Natural killer cell (primary cell): ENCODE results near the gene CACNA2D3. TPM values are rescaled to one million over a fixed set of nuclear protein-coding genes. Genes with fewer than 3 reads are reported as not detected.

ENCODE experiments used
- ATAC-seq, 3 donors: fragments of 150-1000 bp in 2 of 3; fragments of 200-7000 bp in 1 of 3; cut with Tn5 transposase; 1 replicate in 1 of 3; 2 replicates in 2 of 3; pipeline ENCODE4 v1.10.0; 2021; ENCODE audit warnings: mild to moderate bottlenecking in 2 of 3, moderate library complexity in 2 of 3
- DNase-seq, 2 donors: peaks; one replicate each; pipeline versions ENCODE4 v3.0.0 to v3.0.0-alpha.2; 2013 to 2021; ENCODE audit warnings: mixed read lengths in 1 of 2
- H3K27ac ChIP-seq: one replicate; pipeline ENCODE4 v1.5.1; 2013; ENCODE audit warnings: mild to moderate bottlenecking, low read length
- H3K27me3 ChIP-seq: one replicate; pipeline ENCODE4 v1.6.1; 2013; ENCODE audit warnings: low read length; ENCODE audit not compliant: control insufficient read depth, insufficient read depth
- H3K36me3 ChIP-seq: one replicate; pipeline ENCODE4 v1.6.1; 2013; ENCODE audit warnings: low read length; ENCODE audit not compliant: control insufficient read depth, insufficient read depth
- H3K4me1 ChIP-seq: one replicate; pipeline ENCODE4 v1.6.1; 2013; ENCODE audit warnings: low read length; ENCODE audit not compliant: control insufficient read depth, insufficient read depth
- H3K4me3 ChIP-seq: one replicate; pipeline ENCODE4 v1.5.1; 2013; ENCODE audit warnings: low read length
- H3K9me3 ChIP-seq: one replicate; pipeline ENCODE4 v1.6.1; 2013; ENCODE audit warnings: low read length; ENCODE audit not compliant: control insufficient read depth, insufficient read depth
- H3K27ac Mint-ChIP-seq, 2 donors: one replicate each; pipeline ENCODE4 v1.8.0; 2022; ENCODE audit warnings: mild to moderate bottlenecking in 2 of 2, mixed read lengths in 2 of 2, moderate library complexity in 1 of 2
- H3K27me3 Mint-ChIP-seq, 2 donors: one replicate each; pipeline ENCODE4 v1.8.0; 2022; ENCODE audit warnings: low read depth in 2 of 2, mixed read lengths in 2 of 2
- H3K36me3 Mint-ChIP-seq: one replicate; pipeline ENCODE4 v1.8.0; 2022; ENCODE audit warnings: mixed read lengths
- H3K4me1 Mint-ChIP-seq, 2 donors: one replicate each; pipeline ENCODE4 v1.8.0; 2022; ENCODE audit warnings: mixed read lengths in 2 of 2
- H3K4me3 Mint-ChIP-seq: one replicate; pipeline ENCODE4 v1.8.0; 2022; ENCODE audit warnings: mild to moderate bottlenecking, moderate library complexity, mixed read lengths
- H3K9me3 Mint-ChIP-seq, 2 donors: one replicate each; pipeline ENCODE4 v1.8.0; 2022; ENCODE audit warnings: mixed read lengths in 2 of 2
- WGBS: methylation state at CpG from one replicate; pipeline ENCODE4 v1.1.7; 2013; ENCODE audit warnings: missing lambda C conversion rate; ENCODE audit not compliant: insufficient coverage; 5-methylcytosine and 5-hydroxymethylcytosine counted together
- intact Hi-C: fragments of 100-400 bp; cut with micrococcal nuclease; formaldehyde crosslinking; loops from one replicate; pipeline ENCODE4 v1.14.2; 2022
- total RNA-seq, 4 donors: library from RNA; stranded (reverse); fragments of 120-200 nt in 1 of 4; gene quantifications; one replicate each; pipeline versions ENCODE4 v1.2.3 to v1.2.4, GENCODE V29; 2013 to 2022
- TF ChIP-seq, protein P1 (sequence below): fragments of 200-600 bp; IDR thresholded peaks from one replicate; pipeline ENCODE4 v1.8.0; 2022; ENCODE audit warnings: antibody characterized with exemption

Gene CACNA2D3
- total RNA-seq, 3 donors from 2014 or later (not counting 1 experiment from before 2014, with no cell fraction given): 0.49 TPM; not detected in 2

DNA sequence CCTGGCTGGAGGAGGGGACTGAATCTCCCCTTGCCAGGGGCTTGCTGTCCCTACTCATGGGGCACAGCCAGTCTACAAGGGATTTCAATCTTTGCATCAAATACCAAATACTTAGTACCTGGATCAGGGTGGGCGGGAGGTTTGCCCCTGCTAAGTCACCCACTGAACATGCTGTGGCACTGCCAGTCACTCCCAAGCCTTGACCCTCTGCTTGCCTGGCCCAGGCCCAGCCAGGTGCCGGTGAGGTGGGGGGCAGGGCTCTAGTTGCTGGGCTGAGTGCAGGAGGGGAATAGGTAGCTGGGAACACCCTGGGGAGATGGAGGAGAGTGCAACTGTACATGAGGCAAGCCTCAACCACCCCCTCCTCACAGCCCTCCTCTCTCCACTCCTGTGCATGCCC, 941.8 kb downstream of the CACNA2D3 start:
- ATAC-seq (no peak), DNase-seq (no peak)
- no peak overlapping the region for H3K4me3 Mint-ChIP-seq
- no peak overlapping the region for H3K4me3 ChIP-seq
- WGBS: 82% methylated on average over 2 of the region's 2 CpGs
- intact Hi-C loops: no loop called here
- H3K4me1 ChIP-seq: no peaks in the 10 kb centered on the region
- H3K27me3 ChIP-seq: no peaks in the 10 kb centered on the region
- H3K27ac Mint-ChIP-seq: no peak overlapping the region
- no peak overlapping the region for H3K27ac ChIP-seq
- peaks cover 3 to 6% of the 10 kb centered on the region in 2 donors for H3K9me3 Mint-ChIP-seq
- no peaks in the 10 kb centered on the region for H3K27me3 Mint-ChIP-seq
- no peaks in the 10 kb centered on the region for H3K36me3 Mint-ChIP-seq
- peaks cover 2% of the 10 kb centered on the region for H3K9me3 ChIP-seq
- H3K36me3 ChIP-seq: no peaks in the 10 kb centered on the region
- TF ChIP-seq, protein P1, sequence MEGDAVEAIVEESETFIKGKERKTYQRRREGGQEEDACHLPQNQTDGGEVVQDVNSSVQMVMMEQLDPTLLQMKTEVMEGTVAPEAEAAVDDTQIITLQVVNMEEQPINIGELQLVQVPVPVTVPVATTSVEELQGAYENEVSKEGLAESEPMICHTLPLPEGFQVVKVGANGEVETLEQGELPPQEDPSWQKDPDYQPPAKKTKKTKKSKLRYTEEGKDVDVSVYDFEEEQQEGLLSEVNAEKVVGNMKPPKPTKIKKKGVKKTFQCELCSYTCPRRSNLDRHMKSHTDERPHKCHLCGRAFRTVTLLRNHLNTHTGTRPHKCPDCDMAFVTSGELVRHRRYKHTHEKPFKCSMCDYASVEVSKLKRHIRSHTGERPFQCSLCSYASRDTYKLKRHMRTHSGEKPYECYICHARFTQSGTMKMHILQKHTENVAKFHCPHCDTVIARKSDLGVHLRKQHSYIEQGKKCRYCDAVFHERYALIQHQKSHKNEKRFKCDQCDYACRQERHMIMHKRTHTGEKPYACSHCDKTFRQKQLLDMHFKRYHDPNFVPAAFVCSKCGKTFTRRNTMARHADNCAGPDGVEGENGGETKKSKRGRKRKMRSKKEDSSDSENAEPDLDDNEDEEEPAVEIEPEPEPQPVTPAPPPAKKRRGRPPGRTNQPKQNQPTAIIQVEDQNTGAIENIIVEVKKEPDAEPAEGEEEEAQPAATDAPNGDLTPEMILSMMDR: no peak
- H3K4me1 Mint-ChIP-seq: no peaks in the 10 kb centered on the region

DNA sequence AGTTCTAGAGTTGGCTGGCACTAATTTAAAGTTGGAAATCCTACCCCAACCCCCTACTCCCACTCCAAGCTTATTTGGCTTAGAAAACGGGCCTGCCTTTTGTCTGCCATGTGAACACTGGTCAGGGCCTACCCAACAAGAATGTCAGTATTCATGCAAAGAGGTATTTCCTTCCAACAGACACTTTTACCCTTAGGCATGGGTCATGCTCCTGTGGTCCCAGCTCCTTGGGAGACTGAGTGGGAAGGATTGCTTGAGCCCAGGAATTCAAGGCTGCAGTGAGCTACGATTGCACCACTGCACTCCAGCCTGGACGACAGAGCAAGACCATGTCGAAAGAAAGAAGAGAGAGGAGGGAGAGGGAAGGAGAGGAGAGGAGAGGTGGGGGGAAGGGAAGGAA, 943.0 kb downstream of the CACNA2D3 start:
- H3K36me3 Mint-ChIP-seq: no peaks in the 10 kb centered on the region
- Histone ChIP-seq H3K27ac (no peak overlapping the region), H3K36me3 (no peaks in the 10 kb centered on the region), H3K27me3 (no peaks in the 10 kb centered on the region), H3K9me3 (peaks cover 4% of the 10 kb centered on the region), H3K4me3 (no peak overlapping the region), H3K4me1 (no peaks in the 10 kb centered on the region)
- H3K27me3 Mint-ChIP-seq: no peaks in the 10 kb centered on the region
- no peak overlapping the region for H3K27ac Mint-ChIP-seq
- 79% methylated on average over 4 of the region's 4 CpGs for WGBS
- TF ChIP-seq, protein P1: no peak
- no peak overlapping the region for H3K4me3 Mint-ChIP-seq
- H3K9me3 Mint-ChIP-seq: peaks cover 2 to 5% of the 10 kb centered on the region in 2 donors
- H3K4me1 Mint-ChIP-seq: no peaks in the 10 kb centered on the region
- DNase-seq: no peak
- no peak for ATAC-seq
- intact Hi-C loops: no loop called here

DNA sequence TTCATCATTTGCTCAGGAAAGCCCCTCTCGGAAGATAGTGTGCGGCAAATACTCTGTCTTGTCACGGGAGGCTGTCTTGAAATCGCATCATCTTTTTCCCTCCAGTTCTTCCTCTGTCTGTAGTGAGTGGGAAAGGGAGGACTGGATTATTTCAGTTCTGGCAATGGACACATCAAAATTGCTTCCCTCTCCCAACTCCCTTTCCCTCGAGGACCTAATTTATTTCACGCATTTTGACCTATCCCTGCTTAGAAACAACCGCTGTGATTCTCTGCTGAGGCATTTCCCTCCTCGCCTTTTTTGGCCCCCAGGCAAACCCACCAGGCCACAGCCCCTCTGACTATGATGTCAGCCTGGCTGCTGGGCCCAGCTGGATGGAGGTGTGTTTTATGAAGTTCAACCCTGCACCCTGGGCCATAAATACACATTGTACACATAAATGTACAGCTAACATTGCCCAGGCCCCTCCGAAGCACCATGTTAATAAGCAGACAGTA, 944.2 kb downstream of the CACNA2D3 start:
- intact Hi-C loops: no loop called here
- no peaks in the 10 kb centered on the region for H3K27me3 ChIP-seq
- H3K9me3 ChIP-seq: peaks cover 5% of the 10 kb centered on the region
- no peak overlapping the region for H3K4me3 ChIP-seq
- no peak overlapping the region for H3K27ac ChIP-seq
- Mint-ChIP-seq H3K27me3 (no peaks in the 10 kb centered on the region), H3K4me3 (no peak overlapping the region), H3K27ac (no peak overlapping the region), H3K9me3 (peaks cover 2 to 5% of the 10 kb centered on the region in 2 donors), H3K4me1 (no peaks in the 10 kb centered on the region), H3K36me3 (no peaks in the 10 kb centered on the region)
- no peaks in the 10 kb centered on the region for H3K4me1 ChIP-seq
- no peak for DNase-seq
- no peaks in the 10 kb centered on the region for H3K36me3 ChIP-seq
- TF ChIP-seq, protein P1: no peak
- no peak for ATAC-seq
- WGBS: 88% methylated on average over 9 of the region's 9 CpGs

DNA sequence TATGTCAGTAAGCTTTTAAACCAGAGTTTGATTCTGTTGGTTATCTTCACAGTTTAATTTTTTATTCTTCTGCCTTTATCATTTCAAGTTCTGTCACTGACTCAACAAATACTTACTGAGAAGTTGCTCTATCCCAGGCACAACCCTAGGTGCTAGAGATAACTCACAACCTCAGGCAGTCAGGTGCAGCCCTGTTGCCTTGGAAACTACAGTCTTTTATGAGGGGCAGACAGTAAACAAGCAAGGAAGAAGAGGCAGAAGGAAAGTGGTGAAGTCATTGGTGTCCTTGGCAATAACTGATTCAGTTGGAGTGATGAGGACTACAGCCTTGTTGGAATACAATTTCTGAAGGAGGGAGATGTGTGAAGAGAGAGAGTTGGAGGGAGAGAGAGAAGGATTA, 947.6 kb downstream of the CACNA2D3 start:
- Histone ChIP-seq H3K4me1 (no peaks in the 10 kb centered on the region), H3K4me3 (no peak overlapping the region), H3K9me3 (peaks cover 3% of the 10 kb centered on the region), H3K27ac (no peak overlapping the region), H3K36me3 (no peaks in the 10 kb centered on the region), H3K27me3 (no peaks in the 10 kb centered on the region)
- H3K27me3 Mint-ChIP-seq: no peaks in the 10 kb centered on the region
- intact Hi-C loops: no loop called here
- peaks cover 6 to 7% of the 10 kb centered on the region in 2 donors for H3K9me3 Mint-ChIP-seq
- no peak overlapping the region for H3K27ac Mint-ChIP-seq
- no peaks in the 10 kb centered on the region for H3K36me3 Mint-ChIP-seq
- ATAC-seq (no peak), DNase-seq (no peak)
- no peaks in the 10 kb centered on the region for H3K4me1 Mint-ChIP-seq
- no peak overlapping the region for H3K4me3 Mint-ChIP-seq
- TF ChIP-seq, protein P1: no peak
